Measurements from ENCODE around the gene FUS. TPM values are rescaled to one million over a fixed set of nuclear protein-coding genes. Genes with fewer than 3 reads are reported as not detected.
A peak's percentile ranks its signal among the peaks of the same experiment; 100 is the strongest.

The FUS gene
- polyA plus RNA-seq, 1 donor (not counting 4 experiments of a cell fraction or from before 2014, with no cell fraction given) = 199 TPM

DNA sequence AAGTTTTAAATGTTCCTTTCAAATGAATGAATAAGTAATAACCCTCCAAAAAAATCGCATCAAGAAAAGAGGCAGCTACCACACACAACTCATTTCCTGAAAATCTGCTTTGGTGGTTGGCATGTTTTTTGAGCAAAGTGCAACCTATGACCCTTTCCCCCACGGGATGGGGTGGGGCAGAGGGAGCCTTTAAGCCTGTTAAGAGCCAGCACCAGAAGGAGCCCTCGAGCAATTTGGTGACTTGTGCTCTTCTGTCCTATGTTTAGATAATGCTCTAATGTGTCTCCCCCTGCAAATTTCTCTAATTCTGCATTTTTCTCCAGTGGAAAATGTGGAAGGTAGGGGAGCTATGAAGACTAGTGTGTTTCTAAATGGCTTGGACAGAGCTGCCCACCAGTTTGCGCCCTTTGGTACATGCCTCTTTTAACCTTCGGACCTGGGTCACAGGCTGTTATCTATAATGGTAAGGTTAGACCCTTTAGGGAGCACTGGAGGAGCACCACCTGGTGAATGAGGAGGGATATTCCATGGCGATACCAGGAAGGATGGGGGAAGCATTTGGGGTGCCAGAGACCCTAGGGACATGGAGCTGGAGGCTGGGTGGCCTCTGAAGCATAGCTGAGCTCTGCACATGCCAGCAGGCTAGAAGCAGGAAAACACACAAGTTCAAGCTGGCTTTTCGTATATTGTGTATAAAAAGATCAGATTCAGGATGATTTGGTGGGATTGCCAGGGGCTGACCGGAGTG, 21.1 kb downstream of the FUS start:
- no peaks in the 10 kb centered on the region for H3K9me1 ChIP-seq (ENCODE audit: control insufficient read depth, extremely low read depth, insufficient read depth, low read length)
- H3K4me2 ChIP-seq (ENCODE audit: control insufficient read depth, extremely low read depth, insufficient read depth, low read depth, low read length) = peak overlapping the region; percentile 92
- H3K9ac ChIP-seq (ENCODE audit: control insufficient read depth, extremely low read depth, insufficient read depth, low read length) = peak overlapping the region; percentile 72
- H2AFZ ChIP-seq (ENCODE audit: control insufficient read depth, low read length) = no peak overlapping the region
- FAIRE-seq (no peak), DNase-seq (ENCODE audit: low read depth, low spot score) (no peak)
- H3K4me1 ChIP-seq (ENCODE audit: control insufficient read depth, extremely low read depth, insufficient read depth, low read length) = peaks cover 23% of the 10 kb centered on the region
- peaks cover 2% of the 10 kb centered on the region for H3K79me2 ChIP-seq (ENCODE audit: control insufficient read depth, insufficient read depth, low read length)
- TF ChIP-seq, protein P1, sequence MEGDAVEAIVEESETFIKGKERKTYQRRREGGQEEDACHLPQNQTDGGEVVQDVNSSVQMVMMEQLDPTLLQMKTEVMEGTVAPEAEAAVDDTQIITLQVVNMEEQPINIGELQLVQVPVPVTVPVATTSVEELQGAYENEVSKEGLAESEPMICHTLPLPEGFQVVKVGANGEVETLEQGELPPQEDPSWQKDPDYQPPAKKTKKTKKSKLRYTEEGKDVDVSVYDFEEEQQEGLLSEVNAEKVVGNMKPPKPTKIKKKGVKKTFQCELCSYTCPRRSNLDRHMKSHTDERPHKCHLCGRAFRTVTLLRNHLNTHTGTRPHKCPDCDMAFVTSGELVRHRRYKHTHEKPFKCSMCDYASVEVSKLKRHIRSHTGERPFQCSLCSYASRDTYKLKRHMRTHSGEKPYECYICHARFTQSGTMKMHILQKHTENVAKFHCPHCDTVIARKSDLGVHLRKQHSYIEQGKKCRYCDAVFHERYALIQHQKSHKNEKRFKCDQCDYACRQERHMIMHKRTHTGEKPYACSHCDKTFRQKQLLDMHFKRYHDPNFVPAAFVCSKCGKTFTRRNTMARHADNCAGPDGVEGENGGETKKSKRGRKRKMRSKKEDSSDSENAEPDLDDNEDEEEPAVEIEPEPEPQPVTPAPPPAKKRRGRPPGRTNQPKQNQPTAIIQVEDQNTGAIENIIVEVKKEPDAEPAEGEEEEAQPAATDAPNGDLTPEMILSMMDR (optimal IDR thresholded peaks at IDR 0.05 in 1 of 3, IDR thresholded peaks at IDR 0.05 in 1 of 3, conservative IDR thresholded peaks at IDR 0.05 in 1 of 3; ENCODE audit: extremely low read depth in 1 of 3, insufficient read depth in 2 of 3, low read length in 3 of 3) = peak in 2 of 3 experiments; percentile 8 to 19
- TF ChIP-seq EZH2 (IDR thresholded peaks at IDR 0.05; ENCODE audit: low read length) = no peak
- H3K9me3 ChIP-seq (ENCODE audit: control insufficient read depth, low read depth, low read length) = no peaks in the 10 kb centered on the region
- H4K20me1 ChIP-seq (ENCODE audit: control insufficient read depth, extremely low read depth, insufficient read depth, low read length) = peaks cover 9% of the 10 kb centered on the region
- peaks cover 3 to 8% of the 10 kb centered on the region in 2 experiments for H3K36me3 ChIP-seq (ENCODE audit: control insufficient read depth in 2 of 2, extremely low read depth in 1 of 2, insufficient read depth in 2 of 2, low read length in 2 of 2)
- no peaks in the 10 kb centered on the region for H3K27me3 ChIP-seq (ENCODE audit: control insufficient read depth, extremely low read depth, insufficient read depth, low read length)
- H3K27ac ChIP-seq (ENCODE audit: control insufficient read depth, insufficient read depth, low read length) = peak overlapping the region; percentile 56
- dilution Hi-C loops (cut with MboI; ENCODE audit: extremely low pct_ligation_motif_present, low sequenced_read_pairs) = no loop called here
- H3K4me3 ChIP-seq (ENCODE audit: control insufficient read depth in 2 of 3, extremely low read depth in 1 of 3, insufficient read depth in 2 of 3, low read depth in 1 of 3, low read length in 3 of 3) = peak overlapping the region; percentile 63 to 79 (median 78)

DNA sequence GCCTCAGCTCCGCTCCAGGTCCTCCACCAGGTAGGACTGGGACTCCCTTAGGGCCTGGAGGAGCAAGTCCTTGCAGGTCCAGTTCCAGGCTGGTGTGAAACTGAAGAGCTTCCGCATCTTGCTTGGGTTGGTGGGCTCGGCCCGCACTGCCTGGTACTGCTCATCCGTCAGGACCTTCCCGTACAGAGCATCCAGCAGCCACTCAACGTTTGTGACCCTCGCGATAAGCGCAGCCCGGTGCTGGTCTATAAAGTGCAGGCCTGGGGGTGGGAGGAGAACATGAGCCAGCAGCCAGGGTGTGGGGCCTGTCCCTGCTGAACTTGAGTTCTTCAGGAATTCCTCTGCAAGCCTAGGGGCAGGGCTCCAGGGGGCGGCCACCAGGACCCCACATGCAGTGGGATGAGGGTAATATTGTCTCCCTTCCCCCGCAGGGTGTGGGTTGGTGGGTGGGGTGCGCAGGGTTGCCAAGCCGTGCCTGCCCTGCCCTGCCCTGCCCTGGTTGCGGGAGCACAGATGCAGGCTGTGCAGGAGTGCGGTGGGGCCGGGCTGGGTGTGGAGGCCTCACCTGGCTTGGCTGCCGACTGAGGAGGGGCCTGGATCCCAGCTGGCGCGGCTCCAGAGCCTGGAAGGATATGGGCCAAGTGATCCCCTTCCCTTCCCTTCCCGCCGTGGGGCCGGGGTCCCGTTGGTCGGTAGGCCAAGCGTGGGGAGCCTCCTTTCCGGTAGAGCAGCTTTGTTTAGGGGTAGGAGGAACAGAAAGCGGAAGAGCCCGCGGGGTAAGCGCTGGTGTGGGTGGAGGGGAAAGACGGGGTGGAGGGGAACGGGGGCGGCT, 21.9 kb downstream of the FUS start:
- peak overlapping the region; percentile 63 to 79 (median 78) for H3K4me3 ChIP-seq (ENCODE audit: control insufficient read depth in 2 of 3, extremely low read depth in 1 of 3, insufficient read depth in 2 of 3, low read depth in 1 of 3, low read length in 3 of 3)
- H3K27me3 ChIP-seq (ENCODE audit: control insufficient read depth, extremely low read depth, insufficient read depth, low read length) = no peaks in the 10 kb centered on the region
- no peaks in the 10 kb centered on the region for H3K9me3 ChIP-seq (ENCODE audit: control insufficient read depth, low read depth, low read length)
- H3K9ac ChIP-seq (ENCODE audit: control insufficient read depth, extremely low read depth, insufficient read depth, low read length) = peak overlapping the region; percentile 72
- TF ChIP-seq, protein P1 (optimal IDR thresholded peaks at IDR 0.05 in 1 of 3, IDR thresholded peaks at IDR 0.05 in 1 of 3, conservative IDR thresholded peaks at IDR 0.05 in 1 of 3; ENCODE audit: extremely low read depth in 1 of 3, insufficient read depth in 2 of 3, low read length in 3 of 3) = no peak
- no peak for TF ChIP-seq EZH2 (IDR thresholded peaks at IDR 0.05; ENCODE audit: low read length)
- H3K27ac ChIP-seq (ENCODE audit: control insufficient read depth, insufficient read depth, low read length) = peak overlapping the region; percentile 56
- dilution Hi-C loops (cut with MboI; ENCODE audit: extremely low pct_ligation_motif_present, low sequenced_read_pairs) = no loop called here
- no peak for DNase-seq (ENCODE audit: low read depth, low spot score)
- H3K4me2 ChIP-seq (ENCODE audit: control insufficient read depth, extremely low read depth, insufficient read depth, low read depth, low read length) = peak overlapping the region; percentile 92
- peaks cover 4% of the 10 kb centered on the region for H4K20me1 ChIP-seq (ENCODE audit: control insufficient read depth, extremely low read depth, insufficient read depth, low read length)
- H3K36me3 ChIP-seq (ENCODE audit: control insufficient read depth in 2 of 2, extremely low read depth in 1 of 2, insufficient read depth in 2 of 2, low read length in 2 of 2) = peaks cover 0 to 5% of the 10 kb centered on the region in 2 experiments
- peaks cover 23% of the 10 kb centered on the region for H3K4me1 ChIP-seq (ENCODE audit: control insufficient read depth, extremely low read depth, insufficient read depth, low read length)
- H3K9me1 ChIP-seq (ENCODE audit: control insufficient read depth, extremely low read depth, insufficient read depth, low read length) = no peaks in the 10 kb centered on the region
- H3K79me2 ChIP-seq (ENCODE audit: control insufficient read depth, insufficient read depth, low read length) = peaks cover 2% of the 10 kb centered on the region
- FAIRE-seq = peak; percentile 49
- H2AFZ ChIP-seq (ENCODE audit: control insufficient read depth, low read length) = peak overlapping the region; percentile 77
